Measurements from ENCODE around the gene RFT1.

DNA sequence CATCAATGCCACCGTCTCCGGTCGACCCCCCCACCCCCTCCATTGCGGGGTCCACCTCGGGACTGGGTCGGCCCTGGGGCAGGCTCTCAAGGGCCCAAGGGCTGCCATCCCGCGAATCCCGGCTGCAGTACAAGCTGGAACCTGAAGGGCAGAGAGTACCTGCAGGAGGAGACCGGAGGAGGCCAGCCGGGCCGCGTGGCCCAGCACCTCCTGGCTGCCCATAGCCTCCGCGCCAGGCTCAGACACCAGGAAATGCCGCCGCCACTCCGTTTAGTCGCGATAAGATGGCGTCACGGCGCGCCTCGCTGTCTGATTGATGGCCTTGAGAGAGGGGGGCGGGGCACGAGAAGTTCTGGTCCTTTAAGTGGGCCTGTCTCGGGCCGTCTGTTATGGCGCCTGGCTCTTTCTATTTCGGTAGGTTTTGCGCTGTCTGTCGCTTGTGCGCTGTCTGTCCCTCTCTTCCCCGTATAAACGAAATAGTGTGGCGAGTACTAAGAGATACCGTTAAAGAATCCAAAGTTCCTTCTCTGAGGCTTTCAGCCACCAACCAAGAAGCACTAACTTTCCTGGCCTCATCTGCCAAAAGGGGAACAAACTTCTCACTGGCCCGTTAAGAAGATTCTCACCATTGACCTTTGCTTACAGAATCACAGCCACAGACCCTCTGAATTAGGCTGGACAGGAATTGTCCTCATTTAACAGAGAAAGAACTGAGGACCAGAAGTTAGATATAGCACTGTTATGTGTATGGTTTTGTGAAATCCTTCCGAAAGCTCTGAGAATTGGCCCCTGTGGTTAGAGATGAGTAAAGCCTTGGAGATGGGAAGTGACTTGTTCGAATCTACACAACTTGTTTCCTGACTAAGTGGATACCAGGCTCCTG, at the start of gene RFT1:
- TF ChIP-seq, protein P1, sequence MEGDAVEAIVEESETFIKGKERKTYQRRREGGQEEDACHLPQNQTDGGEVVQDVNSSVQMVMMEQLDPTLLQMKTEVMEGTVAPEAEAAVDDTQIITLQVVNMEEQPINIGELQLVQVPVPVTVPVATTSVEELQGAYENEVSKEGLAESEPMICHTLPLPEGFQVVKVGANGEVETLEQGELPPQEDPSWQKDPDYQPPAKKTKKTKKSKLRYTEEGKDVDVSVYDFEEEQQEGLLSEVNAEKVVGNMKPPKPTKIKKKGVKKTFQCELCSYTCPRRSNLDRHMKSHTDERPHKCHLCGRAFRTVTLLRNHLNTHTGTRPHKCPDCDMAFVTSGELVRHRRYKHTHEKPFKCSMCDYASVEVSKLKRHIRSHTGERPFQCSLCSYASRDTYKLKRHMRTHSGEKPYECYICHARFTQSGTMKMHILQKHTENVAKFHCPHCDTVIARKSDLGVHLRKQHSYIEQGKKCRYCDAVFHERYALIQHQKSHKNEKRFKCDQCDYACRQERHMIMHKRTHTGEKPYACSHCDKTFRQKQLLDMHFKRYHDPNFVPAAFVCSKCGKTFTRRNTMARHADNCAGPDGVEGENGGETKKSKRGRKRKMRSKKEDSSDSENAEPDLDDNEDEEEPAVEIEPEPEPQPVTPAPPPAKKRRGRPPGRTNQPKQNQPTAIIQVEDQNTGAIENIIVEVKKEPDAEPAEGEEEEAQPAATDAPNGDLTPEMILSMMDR (IDR thresholded peaks at IDR 0.05), result peak in 2 of 3 experiments; percentile 6 to 44
- peak; percentile 25 for TF ChIP-seq POLR2A (IDR thresholded peaks at IDR 0.05; ENCODE audit: low read depth)

All from esophagus muscularis mucosa (tissue), 3 donors.